ENCODE measurements around the gene MACROD2. TPM values are rescaled to one million over a fixed set of nuclear protein-coding genes. Genes with fewer than 3 reads are reported as not detected.

Gene MACROD2
- total RNA-seq, 4 donors from 2014 or later = 4.0 to 14.1 (median 10.4) TPM

DNA sequence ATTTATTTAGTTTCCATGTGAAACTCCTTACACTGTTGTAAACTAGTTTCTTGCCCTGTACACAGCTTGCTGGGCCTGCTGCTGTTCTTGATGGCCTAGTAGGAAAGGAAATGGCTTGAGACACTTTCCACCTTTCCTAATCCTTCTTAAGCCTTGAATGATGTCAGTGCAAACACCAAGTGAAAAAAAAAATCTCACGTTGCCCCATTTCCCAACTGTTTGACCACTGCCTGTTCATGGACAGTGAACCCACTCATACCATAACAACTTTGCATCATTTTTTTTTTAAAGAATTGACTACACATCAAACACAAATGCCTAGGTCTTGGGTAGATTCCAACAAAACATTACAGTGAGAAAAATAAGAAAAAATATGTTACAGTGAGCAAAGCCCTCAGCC, 995.7 kb downstream of the MACROD2 start:
- DNase-seq (ENCODE audit: low spot score in 2 of 2) = no peak
- peaks cover 0 to 4% (median 0%) of the 10 kb centered on the region in 4 donors for H3K4me1 ChIP-seq
- H3K27ac ChIP-seq = peak overlapping the region in 1 of 4 donors; percentile 2
- no peak for TF ChIP-seq POLR2A (IDR thresholded peaks at IDR 0.05)
- TF ChIP-seq, protein P1, sequence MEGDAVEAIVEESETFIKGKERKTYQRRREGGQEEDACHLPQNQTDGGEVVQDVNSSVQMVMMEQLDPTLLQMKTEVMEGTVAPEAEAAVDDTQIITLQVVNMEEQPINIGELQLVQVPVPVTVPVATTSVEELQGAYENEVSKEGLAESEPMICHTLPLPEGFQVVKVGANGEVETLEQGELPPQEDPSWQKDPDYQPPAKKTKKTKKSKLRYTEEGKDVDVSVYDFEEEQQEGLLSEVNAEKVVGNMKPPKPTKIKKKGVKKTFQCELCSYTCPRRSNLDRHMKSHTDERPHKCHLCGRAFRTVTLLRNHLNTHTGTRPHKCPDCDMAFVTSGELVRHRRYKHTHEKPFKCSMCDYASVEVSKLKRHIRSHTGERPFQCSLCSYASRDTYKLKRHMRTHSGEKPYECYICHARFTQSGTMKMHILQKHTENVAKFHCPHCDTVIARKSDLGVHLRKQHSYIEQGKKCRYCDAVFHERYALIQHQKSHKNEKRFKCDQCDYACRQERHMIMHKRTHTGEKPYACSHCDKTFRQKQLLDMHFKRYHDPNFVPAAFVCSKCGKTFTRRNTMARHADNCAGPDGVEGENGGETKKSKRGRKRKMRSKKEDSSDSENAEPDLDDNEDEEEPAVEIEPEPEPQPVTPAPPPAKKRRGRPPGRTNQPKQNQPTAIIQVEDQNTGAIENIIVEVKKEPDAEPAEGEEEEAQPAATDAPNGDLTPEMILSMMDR (IDR thresholded peaks at IDR 0.05) = no peak
- no peak for TF ChIP-seq EP300 (IDR thresholded peaks at IDR 0.05)
- H3K4me3 ChIP-seq = no peak overlapping the region
- no peaks in the 10 kb centered on the region for H3K9me3 ChIP-seq
- WGBS, 2 donors = 48 to 54% methylated on average over 1 of the region's 1 CpG
- no peaks in the 10 kb centered on the region for H3K36me3 ChIP-seq
- no peaks in the 10 kb centered on the region for H3K27me3 ChIP-seq

DNA sequence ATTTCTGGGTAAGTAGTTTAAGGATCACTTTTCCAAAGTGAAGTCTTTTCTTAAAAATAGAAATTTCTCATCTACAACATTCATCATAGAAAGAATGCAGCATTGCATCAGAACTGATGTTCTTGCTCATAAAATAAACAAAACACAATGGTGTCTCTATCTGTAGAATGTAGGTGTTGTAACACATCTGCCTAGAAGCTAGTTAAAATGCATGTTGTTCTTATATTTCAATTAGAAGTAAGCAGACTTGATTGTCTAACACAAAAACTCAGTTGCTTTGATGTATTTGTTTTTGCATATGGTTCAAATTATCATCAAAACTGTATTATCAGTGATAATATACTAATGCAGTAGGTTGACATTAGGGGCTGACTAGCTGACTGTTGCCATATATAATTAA, 996.8 kb downstream of the MACROD2 start:
- H3K27me3 ChIP-seq = no peaks in the 10 kb centered on the region
- no peaks in the 10 kb centered on the region for H3K36me3 ChIP-seq
- H3K27ac ChIP-seq = no peak overlapping the region
- no peak overlapping the region for H3K4me3 ChIP-seq
- TF ChIP-seq, protein P1 (IDR thresholded peaks at IDR 0.05) = no peak
- no peak for TF ChIP-seq EP300 (IDR thresholded peaks at IDR 0.05)
- no peak for TF ChIP-seq POLR2A (IDR thresholded peaks at IDR 0.05)
- no peak for DNase-seq (ENCODE audit: low spot score in 2 of 2)
- peaks cover 0 to 4% (median 0%) of the 10 kb centered on the region in 4 donors for H3K9me3 ChIP-seq
- peaks cover 0 to 4% (median 0%) of the 10 kb centered on the region in 4 donors for H3K4me1 ChIP-seq

DNA sequence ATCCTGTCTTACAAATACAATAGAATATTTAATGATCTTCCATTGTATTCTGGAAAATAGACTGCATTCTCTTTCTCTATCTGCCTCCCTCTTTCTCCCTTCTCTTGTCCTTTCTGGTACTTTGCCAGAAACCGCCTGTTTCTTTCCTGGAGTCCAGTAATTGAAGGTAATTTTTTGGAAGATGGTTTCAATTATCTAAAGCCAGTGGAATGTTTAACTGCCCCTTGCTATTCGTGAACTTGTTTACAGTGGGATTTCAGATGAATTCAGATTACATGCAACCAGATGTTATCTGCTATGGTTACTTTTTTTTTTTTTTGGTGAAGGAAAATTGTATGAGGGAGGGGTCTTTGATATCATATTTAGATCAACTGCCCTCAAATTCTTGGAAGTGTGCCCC, 997.6 kb downstream of the MACROD2 start:
- Histone ChIP-seq H3K4me1 (peaks cover 0 to 4% (median 0%) of the 10 kb centered on the region in 4 donors), H3K9me3 (peaks cover 0 to 12% (median 0%) of the 10 kb centered on the region in 4 donors), H3K36me3 (no peaks in the 10 kb centered on the region), H3K27ac (no peak overlapping the region), H3K4me3 (no peak overlapping the region), H3K27me3 (no peaks in the 10 kb centered on the region)
- TF ChIP-seq, protein P1 (IDR thresholded peaks at IDR 0.05) = no peak
- TF ChIP-seq EP300 (IDR thresholded peaks at IDR 0.05) (no peak), POLR2A (IDR thresholded peaks at IDR 0.05) (no peak)
- DNase-seq (ENCODE audit: low spot score in 2 of 2) = no peak
- WGBS, 2 donors = 35 to 46% methylated on average over 2 of the region's 2 CpGs

DNA sequence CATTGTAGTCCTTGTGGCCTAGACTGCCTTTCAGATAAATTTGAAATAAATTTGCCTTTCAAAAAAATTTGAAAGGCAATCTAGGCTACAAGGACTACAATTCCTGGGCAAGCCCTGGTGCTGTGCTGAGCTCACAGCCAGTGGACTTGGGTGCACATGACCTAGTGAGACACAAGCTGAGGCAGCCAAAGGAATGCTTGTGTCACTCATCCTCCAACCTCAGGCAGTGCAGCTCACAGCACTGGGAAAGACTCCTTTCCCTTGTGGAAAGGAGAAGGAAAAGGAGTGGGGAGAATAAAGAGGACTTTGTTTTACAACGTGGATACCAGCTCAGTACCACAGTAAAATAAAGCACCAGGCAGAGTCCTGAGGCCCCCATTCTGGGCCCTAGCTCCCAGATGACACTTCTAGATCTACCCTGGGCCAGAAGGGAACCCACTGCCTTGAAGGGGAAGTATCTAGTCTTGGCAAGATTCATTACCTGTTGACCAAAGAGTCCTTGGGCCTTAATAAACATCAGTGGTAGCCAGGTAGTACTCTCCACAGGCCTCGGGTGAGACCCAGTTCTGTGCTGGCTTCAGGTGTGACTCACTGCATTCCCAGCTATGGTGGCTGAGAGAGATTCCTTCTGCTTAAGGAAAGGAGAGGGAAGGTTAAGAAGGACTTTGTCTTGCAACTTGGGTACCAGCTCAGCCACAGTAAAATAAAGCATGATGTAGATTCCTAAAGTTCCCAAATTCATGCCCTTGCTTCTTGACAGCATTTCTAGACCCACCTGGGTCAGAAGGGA, 1001.8 kb downstream of the MACROD2 start:
- no peak for TF ChIP-seq EP300 (IDR thresholded peaks at IDR 0.05)
- no peak for TF ChIP-seq POLR2A (IDR thresholded peaks at IDR 0.05)
- TF ChIP-seq, protein P1 (IDR thresholded peaks at IDR 0.05) = no peak
- DNase-seq (ENCODE audit: low spot score in 2 of 2) = no peak
- Histone ChIP-seq H3K27me3 (no peaks in the 10 kb centered on the region), H3K27ac (no peak overlapping the region), H3K36me3 (no peaks in the 10 kb centered on the region), H3K9me3 (peaks cover 0 to 28% (median 0%) of the 10 kb centered on the region in 4 donors), H3K4me1 (peaks cover 0 to 3% (median 0%) of the 10 kb centered on the region in 4 donors), H3K4me3 (no peak overlapping the region)
- 70 to 82% methylated on average over 2 of the region's 2 CpGs for WGBS, 2 donors

DNA sequence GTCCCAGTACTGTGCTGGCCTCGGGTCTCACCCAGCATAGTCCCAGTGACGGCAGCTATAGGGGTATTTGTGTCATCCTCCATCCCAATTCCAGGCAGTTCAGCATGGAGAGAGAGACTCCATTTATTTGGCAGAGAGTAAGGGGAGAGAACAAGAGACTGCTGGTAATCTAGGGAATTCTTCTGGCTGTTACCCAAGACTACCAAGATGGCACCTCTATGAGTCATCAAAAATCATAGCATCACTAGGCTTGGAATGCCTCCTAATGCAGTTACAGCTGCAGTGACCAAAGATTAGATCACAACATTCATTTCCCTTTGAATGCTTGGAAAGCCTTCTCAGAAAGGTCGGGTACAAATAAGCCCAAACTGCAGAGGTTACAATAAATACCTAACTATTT, 1002.5 kb downstream of the MACROD2 start:
- no peak overlapping the region for H3K4me3 ChIP-seq
- no peak overlapping the region for H3K27ac ChIP-seq
- no peak for DNase-seq (ENCODE audit: low spot score in 2 of 2)
- WGBS, 2 donors = 91 to 96% methylated on average over 3 of the region's 3 CpGs
- H3K4me1 ChIP-seq = no peaks in the 10 kb centered on the region
- H3K9me3 ChIP-seq = peaks cover 0 to 28% (median 0%) of the 10 kb centered on the region in 4 donors
- TF ChIP-seq EP300 (IDR thresholded peaks at IDR 0.05) (no peak), POLR2A (IDR thresholded peaks at IDR 0.05) (no peak)
- TF ChIP-seq, protein P1 (IDR thresholded peaks at IDR 0.05) = no peak
- no peaks in the 10 kb centered on the region for H3K36me3 ChIP-seq
- no peaks in the 10 kb centered on the region for H3K27me3 ChIP-seq

Measured in tibial nerve (tissue), 4 donors.